CD14-positive monocyte (primary cell): ENCODE results near the gene IL33. TPM values are rescaled to one million over a fixed set of nuclear protein-coding genes. Genes with fewer than 3 reads are reported as not detected.

ENCODE experiments used
- DNase-seq, 3 donors: peaks; one replicate each; pipeline ENCODE4 v3.0.0-alpha.2; 2011 to 2022
- H2AFZ ChIP-seq: 2 replicates; pipeline ENCODE4 v1.6.0; 2012; ENCODE audit warnings: mild to moderate bottlenecking, low read depth, low read length, inconsistent platforms; ENCODE audit not compliant: insufficient read depth, poor library complexity, severe bottlenecking
- H3K27ac ChIP-seq, 2 donors: 1 replicate in 1 of 2; 2 replicates in 1 of 2; pipeline ENCODE4 v1.5.1; 2012 to 2013; ENCODE audit warnings: low read length in 2 of 2, control low read depth in 1 of 2, inconsistent platforms in 1 of 2, low read depth in 1 of 2, mild to moderate bottlenecking in 1 of 2
- H3K27me3 ChIP-seq, 2 donors: one replicate each; pipeline versions ENCODE4 v1.6.0 to v1.6.1; 2011 to 2013; ENCODE audit warnings: low read length in 2 of 2; ENCODE audit not compliant: control insufficient read depth in 2 of 2, insufficient read depth in 2 of 2
- H3K36me3 ChIP-seq, 2 donors: replicated peaks in 1 of 2; 1 replicate in 1 of 2; 2 replicates in 1 of 2; pipeline versions ENCODE4 v1.5.1 to v1.6.1; 2012 to 2013; ENCODE audit warnings: low read length in 2 of 2, control low read depth in 1 of 2, inconsistent platforms in 1 of 2, mild to moderate bottlenecking in 1 of 2; ENCODE audit not compliant: insufficient read depth in 2 of 2, control insufficient read depth in 1 of 2
- H3K4me1 ChIP-seq, 2 donors: 1 replicate in 1 of 2; 2 replicates in 1 of 2; pipeline versions ENCODE4 v1.5.1 to v1.6.1; 2012 to 2013; ENCODE audit warnings: low read length in 2 of 2, control low read depth in 1 of 2, inconsistent platforms in 1 of 2, mild to moderate bottlenecking in 1 of 2, moderate library complexity in 1 of 2; ENCODE audit not compliant: insufficient read depth in 2 of 2, control insufficient read depth in 1 of 2
- H3K4me2 ChIP-seq: replicated peaks from 2 replicates; pipeline ENCODE3; 2012; ENCODE audit warnings: low read length, moderate library complexity, mild to moderate bottlenecking; ENCODE audit not compliant: poor library complexity, severe bottlenecking; ENCODE audit errors: extremely low read depth
- H3K4me3 ChIP-seq, 3 experiments: fragments of 200-600 bp in 1 of 3; sonication (generic) in 1 of 3; replicated peaks in 1 of 3; 1 replicate in 2 of 3; 2 replicates in 1 of 3; pipeline ENCODE4 v1.5.1; 2011 to 2013; ENCODE audit warnings: low read length in 3 of 3, mild to moderate bottlenecking in 3 of 3, control low read depth in 2 of 3, low read depth in 2 of 3, inconsistent platforms in 1 of 3, moderate library complexity in 1 of 3
- H3K79me2 ChIP-seq: 2 replicates; pipeline ENCODE4 v1.6.0; 2012; ENCODE audit warnings: mild to moderate bottlenecking, control low read depth, inconsistent platforms, low read length, moderate library complexity; ENCODE audit not compliant: insufficient read depth
- H3K9ac ChIP-seq: 2 replicates; pipeline ENCODE4 v1.6.0; 2017; ENCODE audit warnings: low read length, mild to moderate bottlenecking; ENCODE audit not compliant: insufficient read depth, poor library complexity, severe bottlenecking
- H3K9me3 ChIP-seq, 2 donors: replicated peaks in 1 of 2; 1 replicate in 1 of 2; 2 replicates in 1 of 2; pipeline versions ENCODE4 v1.5.1 to v1.6.1; 2012 to 2013; ENCODE audit warnings: low read length in 2 of 2, control low read depth in 1 of 2; ENCODE audit not compliant: control insufficient read depth in 1 of 2, insufficient read depth in 1 of 2
- H4K20me1 ChIP-seq: 2 replicates; pipeline ENCODE4 v1.6.0; 2012; ENCODE audit warnings: mild to moderate bottlenecking, low read length, control low read depth, moderate library complexity; ENCODE audit not compliant: insufficient read depth
- H3K27ac Mint-ChIP-seq, 7 donors: one replicate each; pipeline ENCODE4 v1.8.0; 2020; ENCODE audit warnings: mild to moderate bottlenecking in 7 of 7, mixed read lengths in 7 of 7, moderate library complexity in 6 of 7, inconsistent platforms in 2 of 7
- H3K27me3 Mint-ChIP-seq, 3 donors: one replicate each; pipeline ENCODE4 v1.8.0; 2021 to 2022; ENCODE audit warnings: low read depth in 3 of 3, mild to moderate bottlenecking in 3 of 3, mixed read lengths in 3 of 3, moderate library complexity in 3 of 3, inconsistent platforms in 1 of 3
- H3K36me3 Mint-ChIP-seq, 2 donors: one replicate each; pipeline ENCODE4 v1.8.0; 2020; ENCODE audit warnings: mixed read lengths in 2 of 2, inconsistent platforms in 1 of 2, mild to moderate bottlenecking in 1 of 2
- H3K4me1 Mint-ChIP-seq: one replicate; pipeline ENCODE4 v1.8.0; 2020; ENCODE audit warnings: mild to moderate bottlenecking, mixed read lengths
- H3K4me3 Mint-ChIP-seq, 2 donors: one replicate each; pipeline ENCODE4 v1.8.0; 2020; ENCODE audit warnings: mild to moderate bottlenecking in 2 of 2, mixed read lengths in 2 of 2, moderate library complexity in 1 of 2
- H3K9me3 Mint-ChIP-seq, 7 donors: one replicate each; pipeline ENCODE4 v1.8.0; 2020 to 2022; ENCODE audit warnings: mixed read lengths in 7 of 7, mild to moderate bottlenecking in 6 of 7, moderate library complexity in 6 of 7, inconsistent platforms in 2 of 7
- WGBS: methylation state at CpG from one replicate; pipeline ENCODE4 v1.1.5; 2013; ENCODE audit warnings: missing lambda C conversion rate; ENCODE audit not compliant: insufficient coverage; 5-methylcytosine and 5-hydroxymethylcytosine counted together
- intact Hi-C, 2 donors: fragments of 100-400 bp; cut with micrococcal nuclease; formaldehyde crosslinking; loops; one replicate each; pipeline versions ENCODE4 v1.15.0 to v1.15.1; 2023
- polyA plus RNA-seq, 3 donors: library from polyadenylated mRNA; depleted of rRNA in 1 of 3; unstranded in 2 of 3; stranded (reverse) in 1 of 3; fragments of 300-500 nt in 2 of 3; fragments of >200 nt in 1 of 3; fragmentation: Illumina TruSeq in 2 of 3; gene quantifications; 1 replicate in 2 of 3; 2 replicates in 1 of 3; pipeline ENCODE4 v1.2.3, GENCODE V29; 2012 to 2021
- TF ChIP-seq, protein P1 (sequence below): fragments of 200-600 bp; IDR thresholded peaks from one replicate; pipeline ENCODE4 v1.8.0; 2022; ENCODE audit warnings: antibody characterized with exemption, mild to moderate bottlenecking

The IL33 gene
- polyA plus RNA-seq, 3 donors, result not detected

DNA sequence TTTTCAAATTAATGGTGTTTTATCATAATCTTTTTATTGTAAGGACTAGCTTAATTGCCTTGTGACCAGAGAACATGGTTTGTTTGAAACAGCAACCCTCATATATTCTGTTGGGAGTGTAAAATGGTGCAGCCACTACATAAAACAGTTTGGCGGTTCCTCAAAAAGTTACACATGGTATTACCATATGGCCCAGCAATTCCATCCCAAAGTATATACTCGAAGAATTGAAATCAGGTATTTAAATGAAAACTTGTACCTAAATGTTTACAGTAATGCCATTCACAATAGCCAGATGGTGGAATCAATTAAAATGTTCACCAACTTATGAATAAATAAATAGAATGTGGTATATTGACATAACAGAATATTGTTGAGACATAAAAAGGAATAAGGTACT is 14.8 kb upstream of the IL33 start:
- no peak overlapping the region for H3K4me3 Mint-ChIP-seq
- Histone ChIP-seq H3K4me3 (no peak overlapping the region), H4K20me1 (no peaks in the 10 kb centered on the region), H3K36me3 (no peaks in the 10 kb centered on the region), H3K9ac (no peak overlapping the region), H3K27ac (no peak overlapping the region), H2AFZ (no peak overlapping the region), H3K9me3 (no peaks in the 10 kb centered on the region), H3K4me1 (no peaks in the 10 kb centered on the region), H3K27me3 (no peaks in the 10 kb centered on the region), H3K79me2 (no peaks in the 10 kb centered on the region), H3K4me2 (no peak overlapping the region)
- DNase-seq, result no peak
- H3K27me3 Mint-ChIP-seq, result peaks cover 0 to 5% (median 3%) of the 10 kb centered on the region in 3 donors
- no peaks in the 10 kb centered on the region for H3K36me3 Mint-ChIP-seq
- TF ChIP-seq, protein P1, sequence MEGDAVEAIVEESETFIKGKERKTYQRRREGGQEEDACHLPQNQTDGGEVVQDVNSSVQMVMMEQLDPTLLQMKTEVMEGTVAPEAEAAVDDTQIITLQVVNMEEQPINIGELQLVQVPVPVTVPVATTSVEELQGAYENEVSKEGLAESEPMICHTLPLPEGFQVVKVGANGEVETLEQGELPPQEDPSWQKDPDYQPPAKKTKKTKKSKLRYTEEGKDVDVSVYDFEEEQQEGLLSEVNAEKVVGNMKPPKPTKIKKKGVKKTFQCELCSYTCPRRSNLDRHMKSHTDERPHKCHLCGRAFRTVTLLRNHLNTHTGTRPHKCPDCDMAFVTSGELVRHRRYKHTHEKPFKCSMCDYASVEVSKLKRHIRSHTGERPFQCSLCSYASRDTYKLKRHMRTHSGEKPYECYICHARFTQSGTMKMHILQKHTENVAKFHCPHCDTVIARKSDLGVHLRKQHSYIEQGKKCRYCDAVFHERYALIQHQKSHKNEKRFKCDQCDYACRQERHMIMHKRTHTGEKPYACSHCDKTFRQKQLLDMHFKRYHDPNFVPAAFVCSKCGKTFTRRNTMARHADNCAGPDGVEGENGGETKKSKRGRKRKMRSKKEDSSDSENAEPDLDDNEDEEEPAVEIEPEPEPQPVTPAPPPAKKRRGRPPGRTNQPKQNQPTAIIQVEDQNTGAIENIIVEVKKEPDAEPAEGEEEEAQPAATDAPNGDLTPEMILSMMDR, result no peak
- H3K9me3 Mint-ChIP-seq, result peaks cover 1 to 7% (median 3%) of the 10 kb centered on the region in 7 donors
- no peaks in the 10 kb centered on the region for H3K4me1 Mint-ChIP-seq
- no CpG with 5 or more reads among the region's 2 CpGs for WGBS
- no peak overlapping the region for H3K27ac Mint-ChIP-seq
- intact Hi-C loops, result no loop called here

DNA sequence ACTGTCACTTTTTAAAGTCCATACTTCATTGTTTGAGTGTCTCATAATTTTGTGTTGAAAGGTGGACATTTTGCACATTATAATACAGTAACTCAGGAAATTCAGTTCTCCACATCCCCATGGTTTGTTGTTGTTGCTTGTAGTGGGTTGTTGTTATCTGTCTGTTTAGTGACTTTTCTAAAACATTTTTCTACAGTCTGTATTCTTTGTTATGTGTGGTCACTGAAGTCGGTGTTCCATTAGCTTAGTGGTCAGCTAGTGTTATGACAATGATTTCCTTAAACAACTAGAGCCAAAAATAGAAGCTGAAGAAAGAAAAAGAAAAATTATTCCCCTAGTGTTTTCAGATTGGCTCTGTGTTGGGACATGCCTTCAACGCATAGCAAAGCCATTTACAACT is 5.6 kb upstream of the IL33 start:
- WGBS, result 100% methylated on average over 1 of the region's 2 CpGs
- no peak for DNase-seq
- TF ChIP-seq, protein P1, result no peak
- H3K27ac ChIP-seq, result no peak overlapping the region
- no peak overlapping the region for H3K4me3 ChIP-seq
- Mint-ChIP-seq H3K9me3 (peaks cover 9 to 38% (median 27%) of the 10 kb centered on the region in 7 donors), H3K27me3 (peaks cover 0 to 4% (median 0%) of the 10 kb centered on the region in 3 donors), H3K36me3 (no peaks in the 10 kb centered on the region), H3K4me1 (no peaks in the 10 kb centered on the region), H3K4me3 (no peak overlapping the region), H3K27ac (no peak overlapping the region)
- no peaks in the 10 kb centered on the region for H3K79me2 ChIP-seq
- H3K27me3 ChIP-seq, result no peaks in the 10 kb centered on the region
- H3K9me3 ChIP-seq, result peaks cover 7 to 15% of the 10 kb centered on the region in 2 donors
- H4K20me1 ChIP-seq, result no peaks in the 10 kb centered on the region
- H3K4me2 ChIP-seq, result no peak overlapping the region
- H3K36me3 ChIP-seq, result no peaks in the 10 kb centered on the region
- intact Hi-C loops, result loop anchor here in 1 of 2 donors (10.0 kb wide), 1 partner anchor 925 kb away; no protein-coding TSS in a partner anchor
- H2AFZ ChIP-seq, result no peak overlapping the region
- no peak overlapping the region for H3K9ac ChIP-seq
- H3K4me1 ChIP-seq, result no peaks in the 10 kb centered on the region
